OCI-LY3 (cell line): ENCODE measurements around the gene TIMP3.

ENCODE experiments used
- EZH2phosphoT487 ChIP-seq: fragments of 200-600 bp; shearing (Covaris generic); IDR thresholded peaks from 2 replicates; pipeline ENCODE4 v1.6.1; 2018; ENCODE audit warnings: antibody characterized with exemption, mixed run types, low read depth
- TF ChIP-seq, protein P1 (sequence below): fragments of 200-600, 300-600 bp; sonication (generic); IDR thresholded peaks from 2 replicates; pipeline ENCODE4 v1.5.1; 2014; ENCODE audit warnings: antibody characterized with exemption, low read length, low read depth

DNA sequence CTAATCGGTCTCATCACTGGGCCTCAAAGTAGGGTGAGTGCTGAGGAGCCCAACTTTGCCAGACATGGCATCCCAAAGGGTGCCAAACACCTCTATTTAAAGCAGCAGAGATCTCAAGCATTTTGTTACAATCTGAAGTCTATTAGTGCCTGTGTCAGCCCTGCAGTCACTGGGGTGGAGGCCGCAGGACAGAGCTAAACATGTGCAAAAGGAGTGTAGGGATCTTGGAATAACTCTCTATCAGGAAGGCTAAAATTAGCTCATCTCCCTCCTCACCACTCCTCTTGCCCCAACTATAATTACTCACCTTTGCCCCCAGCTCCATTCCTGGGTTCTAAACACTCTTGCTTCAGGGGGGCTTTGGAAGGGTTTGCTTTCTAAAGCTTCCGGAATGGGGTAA, 87.5 kb downstream of the TIMP3 start:
- TF ChIP-seq, protein P1, sequence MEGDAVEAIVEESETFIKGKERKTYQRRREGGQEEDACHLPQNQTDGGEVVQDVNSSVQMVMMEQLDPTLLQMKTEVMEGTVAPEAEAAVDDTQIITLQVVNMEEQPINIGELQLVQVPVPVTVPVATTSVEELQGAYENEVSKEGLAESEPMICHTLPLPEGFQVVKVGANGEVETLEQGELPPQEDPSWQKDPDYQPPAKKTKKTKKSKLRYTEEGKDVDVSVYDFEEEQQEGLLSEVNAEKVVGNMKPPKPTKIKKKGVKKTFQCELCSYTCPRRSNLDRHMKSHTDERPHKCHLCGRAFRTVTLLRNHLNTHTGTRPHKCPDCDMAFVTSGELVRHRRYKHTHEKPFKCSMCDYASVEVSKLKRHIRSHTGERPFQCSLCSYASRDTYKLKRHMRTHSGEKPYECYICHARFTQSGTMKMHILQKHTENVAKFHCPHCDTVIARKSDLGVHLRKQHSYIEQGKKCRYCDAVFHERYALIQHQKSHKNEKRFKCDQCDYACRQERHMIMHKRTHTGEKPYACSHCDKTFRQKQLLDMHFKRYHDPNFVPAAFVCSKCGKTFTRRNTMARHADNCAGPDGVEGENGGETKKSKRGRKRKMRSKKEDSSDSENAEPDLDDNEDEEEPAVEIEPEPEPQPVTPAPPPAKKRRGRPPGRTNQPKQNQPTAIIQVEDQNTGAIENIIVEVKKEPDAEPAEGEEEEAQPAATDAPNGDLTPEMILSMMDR, result no peak
- TF ChIP-seq EZH2phosphoT487, result no peak
